ENCODE measurements around the gene TMEM242. TPM values are rescaled to one million over a fixed set of nuclear protein-coding genes. Genes with fewer than 3 reads are reported as not detected.
"Not testable (repeated sequence)": the region's sequence is repeated elsewhere in the genome, so short reads cannot be mapped to it uniquely, and the experiment has no call there.

TMEM242 gene
- total RNA-seq, 4 donors from 2014 or later: 0.20 to 8.4 (median 5.8) TPM

GRCh38 chr6:157312757-157313156 is 10.6 kb downstream of the TMEM242 start:
- Histone ChIP-seq H3K4me1 (peaks cover 0 to 12% (median 3%) of the 10 kb centered on the region in 4 donors), H3K27ac (no peak overlapping the region), H3K9me3 (no peaks in the 10 kb centered on the region), H3K4me3 (no peak overlapping the region), H3K36me3 (peaks cover 0 to 5% (median 0%) of the 10 kb centered on the region in 4 donors), H3K27me3 (no peaks in the 10 kb centered on the region)
- intact Hi-C loops (cut with DNase I; ENCODE audit: low total_unique reads): no loop called here
- DNase-seq: no peak
- no peak for TF ChIP-seq EP300 (IDR thresholded peaks at IDR 0.05; ENCODE audit: low read depth)
- TF ChIP-seq POLR2AphosphoS5 (IDR thresholded peaks at IDR 0.05): no peak
- no peak for TF ChIP-seq CTCF (IDR thresholded peaks at IDR 0.05)
- TF ChIP-seq POLR2A (IDR thresholded peaks at IDR 0.05): no peak
- WGBS, 2 donors (ENCODE audit: low coverage in 1 of 2): 72 to 81% methylated on average over 9 of the region's 9 CpGs
- in situ Hi-C loops (cut with MboI; ENCODE audit: low pct_ligation_motif_present in 1 of 4, low pct_unique_long_range_greater_than_20kb in 1 of 4, low sequenced_read_pairs in 3 of 4): no loop called here

- H3K27me3 ChIP-seq; in situ Hi-C loops (cut with MboI; ENCODE audit: low pct_ligation_motif_present in 1 of 4, low pct_unique_long_range_greater_than_20kb in 1 of 4, low sequenced_read_pairs in 3 of 4); H3K27ac ChIP-seq; H3K9me3 ChIP-seq; intact Hi-C loops (cut with DNase I; ENCODE audit: low total_unique reads); H3K4me3 ChIP-seq; H3K36me3 ChIP-seq; DNase-seq: not testable (repeated sequence)
- 61 to 67% methylated on average over 3 to 4 of the region's 5 CpGs for WGBS, 2 donors (ENCODE audit: low coverage in 1 of 2)
- peaks cover 6 to 13% (median 7%) of the 10 kb centered on the region in 4 donors for H3K4me1 ChIP-seq
These were observed 12.6 kb downstream of the TMEM242 start for GRCh38 chr6:157310693-157311092.

- Histone ChIP-seq H3K27me3 (no peaks in the 10 kb centered on the region), H3K27ac (no peak overlapping the region), H3K4me1 (peaks cover 10 to 38% (median 24%) of the 10 kb centered on the region in 4 donors), H3K36me3 (no peaks in the 10 kb centered on the region), H3K4me3 (no peak overlapping the region), H3K9me3 (no peaks in the 10 kb centered on the region)
- WGBS, 2 donors (ENCODE audit: low coverage in 1 of 2): 83 to 100% methylated on average over 2 to 5 of the region's 5 CpGs
- intact Hi-C loops (cut with DNase I; ENCODE audit: low total_unique reads) (no loop called here), in situ Hi-C loops (cut with MboI; ENCODE audit: low pct_ligation_motif_present in 1 of 4, low pct_unique_long_range_greater_than_20kb in 1 of 4, low sequenced_read_pairs in 3 of 4) (no loop called here)
- no peak for DNase-seq
- no peak for TF ChIP-seq POLR2AphosphoS5 (IDR thresholded peaks at IDR 0.05)
- no peak for TF ChIP-seq EP300 (IDR thresholded peaks at IDR 0.05; ENCODE audit: low read depth)
- no peak for TF ChIP-seq CTCF (IDR thresholded peaks at IDR 0.05)
- no peak for TF ChIP-seq POLR2A (IDR thresholded peaks at IDR 0.05)
These were observed 15.7 kb downstream of the TMEM242 start for GRCh38 chr6:157307661-157308060.

- Histone ChIP-seq H3K36me3 (no peaks in the 10 kb centered on the region), H3K9me3 (no peaks in the 10 kb centered on the region), H3K4me3 (no peak overlapping the region), H3K27me3 (no peaks in the 10 kb centered on the region), H3K27ac (peak overlapping the region; percentile 45 to 75 (median 55)), H3K4me1 (peaks cover 10 to 43% (median 24%) of the 10 kb centered on the region in 4 donors)
- no peak for DNase-seq
- intact Hi-C loops (cut with DNase I; ENCODE audit: low total_unique reads) (no loop called here), in situ Hi-C loops (cut with MboI; ENCODE audit: low pct_ligation_motif_present in 1 of 4, low pct_unique_long_range_greater_than_20kb in 1 of 4, low sequenced_read_pairs in 3 of 4) (no loop called here)
- 82 to 85% methylated on average over 6 to 9 of the region's 9 CpGs for WGBS, 2 donors (ENCODE audit: low coverage in 1 of 2)
- no peak for TF ChIP-seq POLR2A (IDR thresholded peaks at IDR 0.05)
- no peak for TF ChIP-seq CTCF (IDR thresholded peaks at IDR 0.05)
- no peak for TF ChIP-seq EP300 (IDR thresholded peaks at IDR 0.05; ENCODE audit: low read depth)
- TF ChIP-seq POLR2AphosphoS5 (IDR thresholded peaks at IDR 0.05): no peak
These were observed 17.4 kb downstream of the TMEM242 start for GRCh38 chr6:157305670-157306653.
